Measurements from ENCODE around the gene NCF4.
A peak's percentile ranks its signal among the peaks of the same experiment; 100 is the strongest.

The NCF4 gene

DNA sequence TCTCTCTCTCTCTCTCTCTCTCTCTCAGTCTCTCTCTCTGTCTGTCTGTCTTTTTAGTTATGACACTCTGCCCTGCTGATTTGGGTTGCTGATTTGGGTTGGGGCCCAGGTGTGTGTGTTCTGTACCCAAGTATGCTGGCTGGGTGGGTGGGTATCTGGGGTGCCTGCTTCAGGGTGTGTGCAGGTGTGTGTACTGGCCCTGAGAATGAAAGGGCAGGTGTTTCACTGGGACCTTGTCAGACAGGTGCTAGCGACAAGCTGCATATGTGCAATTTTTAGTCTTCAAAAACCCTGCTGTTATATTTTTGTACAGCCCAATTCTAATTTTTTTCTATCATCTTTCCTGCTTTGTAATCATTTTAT is 53.6 kb downstream of the NCF4 start:
- no peak for ATAC-seq
- TF ChIP-seq, protein P1, sequence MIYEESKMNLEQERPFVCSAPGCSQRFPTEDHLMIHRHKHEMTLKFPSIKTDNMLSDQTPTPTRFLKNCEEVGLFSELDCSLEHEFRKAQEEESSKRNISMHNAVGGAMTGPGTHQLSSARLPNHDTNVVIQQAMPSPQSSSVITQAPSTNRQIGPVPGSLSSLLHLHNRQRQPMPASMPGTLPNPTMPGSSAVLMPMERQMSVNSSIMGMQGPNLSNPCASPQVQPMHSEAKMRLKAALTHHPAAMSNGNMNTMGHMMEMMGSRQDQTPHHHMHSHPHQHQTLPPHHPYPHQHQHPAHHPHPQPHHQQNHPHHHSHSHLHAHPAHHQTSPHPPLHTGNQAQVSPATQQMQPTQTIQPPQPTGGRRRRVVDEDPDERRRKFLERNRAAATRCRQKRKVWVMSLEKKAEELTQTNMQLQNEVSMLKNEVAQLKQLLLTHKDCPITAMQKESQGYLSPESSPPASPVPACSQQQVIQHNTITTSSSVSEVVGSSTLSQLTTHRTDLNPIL (CRISPR knock-in tag; IDR thresholded peaks at IDR 0.05; ENCODE audit: low read depth): no peak
- TF ChIP-seq TOX (CRISPR knock-in tag; IDR thresholded peaks at IDR 0.05; ENCODE audit: borderline replicate concordance) (no peak), ESRRG (CRISPR knock-in tag; IDR thresholded peaks at IDR 0.05) (no peak), ZNF70 (CRISPR knock-in tag; IDR thresholded peaks at IDR 0.05) (no peak), ISL1 (CRISPR knock-in tag; IDR thresholded peaks at IDR 0.05) (no peak), ZNF565 (CRISPR knock-in tag; conservative IDR thresholded peaks at IDR 0.05; ENCODE audit: low read depth) (no peak)
- TF ChIP-seq, protein P2, sequence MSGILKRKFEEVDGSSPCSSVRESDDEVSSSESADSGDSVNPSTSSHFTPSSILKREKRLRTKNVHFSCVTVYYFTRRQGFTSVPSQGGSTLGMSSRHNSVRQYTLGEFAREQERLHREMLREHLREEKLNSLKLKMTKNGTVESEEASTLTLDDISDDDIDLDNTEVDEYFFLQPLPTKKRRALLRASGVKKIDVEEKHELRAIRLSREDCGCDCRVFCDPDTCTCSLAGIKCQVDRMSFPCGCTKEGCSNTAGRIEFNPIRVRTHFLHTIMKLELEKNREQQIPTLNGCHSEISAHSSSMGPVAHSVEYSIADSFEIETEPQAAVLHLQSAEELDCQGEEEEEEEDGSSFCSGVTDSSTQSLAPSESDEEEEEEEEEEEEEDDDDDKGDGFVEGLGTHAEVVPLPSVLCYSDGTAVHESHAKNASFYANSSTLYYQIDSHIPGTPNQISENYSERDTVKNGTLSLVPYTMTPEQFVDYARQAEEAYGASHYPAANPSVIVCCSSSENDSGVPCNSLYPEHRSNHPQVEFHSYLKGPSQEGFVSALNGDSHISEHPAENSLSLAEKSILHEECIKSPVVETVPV (CRISPR knock-in tag; IDR thresholded peaks at IDR 0.05): no peak

DNA sequence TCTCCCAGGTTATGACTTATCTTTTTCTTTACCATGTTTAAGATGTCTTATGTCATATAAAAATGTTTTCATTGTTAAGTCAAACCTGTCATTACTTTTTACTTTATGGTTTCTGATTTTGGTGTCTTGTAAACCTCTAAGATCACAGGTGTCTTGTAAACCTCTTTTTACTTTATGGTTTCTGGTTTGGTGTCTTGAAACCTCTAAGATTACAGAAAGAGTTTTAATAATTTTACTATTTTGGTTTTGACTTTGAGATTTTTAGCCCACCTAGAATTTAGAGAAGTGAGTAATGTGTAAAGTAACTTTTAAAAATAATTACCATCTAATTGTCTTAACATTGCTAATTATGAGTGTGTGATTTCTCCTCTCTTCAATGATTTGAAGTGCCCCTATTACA is 55.2 kb downstream of the NCF4 start:
- no peak for ATAC-seq

DNA sequence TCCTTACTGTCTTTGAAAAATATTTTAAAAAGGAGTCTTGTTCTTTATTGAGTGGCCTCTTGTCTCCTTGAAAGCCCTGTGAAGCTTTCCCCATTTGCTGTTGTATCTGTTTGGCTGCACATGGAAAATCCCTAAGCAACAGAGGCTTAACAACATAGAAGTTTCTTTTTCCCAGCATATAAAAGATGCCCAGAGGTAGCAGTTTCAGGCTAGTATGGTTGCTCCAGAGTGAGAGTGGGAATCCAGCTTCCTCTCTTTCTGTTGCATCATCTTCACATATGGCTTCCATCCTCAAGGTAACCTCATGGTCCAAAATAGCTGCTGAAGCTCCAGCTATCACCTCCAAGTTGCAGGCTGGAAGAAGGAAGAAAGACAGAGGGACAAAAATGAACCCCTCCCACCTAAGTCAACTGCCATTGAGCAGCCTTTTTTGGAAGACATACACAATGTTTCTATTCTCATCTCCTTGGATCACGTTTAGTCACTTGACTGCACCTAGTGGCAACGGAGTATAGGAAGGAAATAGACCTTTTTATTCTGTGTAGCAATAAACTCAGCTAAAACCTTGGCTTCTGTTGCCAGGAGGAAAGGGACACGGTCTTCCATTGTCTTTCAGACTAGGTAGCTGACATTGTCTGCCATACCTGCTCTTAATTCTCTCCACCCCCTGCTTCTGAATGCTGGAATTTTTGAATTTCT is 57.9 kb downstream of the NCF4 start:
- no peak for ATAC-seq
- TF ChIP-seq ARNTL (CRISPR knock-in tag; IDR thresholded peaks at IDR 0.05; ENCODE audit: borderline replicate concordance, low read depth) (no peak), SNAI2 (CRISPR knock-in tag; IDR thresholded peaks at IDR 0.05) (no peak), OSR1 (CRISPR knock-in tag; IDR thresholded peaks at IDR 0.05) (no peak)

More for the DNA sequence above, 55.2 kb downstream of the NCF4 start:
- TF ChIP-seq, protein P3, sequence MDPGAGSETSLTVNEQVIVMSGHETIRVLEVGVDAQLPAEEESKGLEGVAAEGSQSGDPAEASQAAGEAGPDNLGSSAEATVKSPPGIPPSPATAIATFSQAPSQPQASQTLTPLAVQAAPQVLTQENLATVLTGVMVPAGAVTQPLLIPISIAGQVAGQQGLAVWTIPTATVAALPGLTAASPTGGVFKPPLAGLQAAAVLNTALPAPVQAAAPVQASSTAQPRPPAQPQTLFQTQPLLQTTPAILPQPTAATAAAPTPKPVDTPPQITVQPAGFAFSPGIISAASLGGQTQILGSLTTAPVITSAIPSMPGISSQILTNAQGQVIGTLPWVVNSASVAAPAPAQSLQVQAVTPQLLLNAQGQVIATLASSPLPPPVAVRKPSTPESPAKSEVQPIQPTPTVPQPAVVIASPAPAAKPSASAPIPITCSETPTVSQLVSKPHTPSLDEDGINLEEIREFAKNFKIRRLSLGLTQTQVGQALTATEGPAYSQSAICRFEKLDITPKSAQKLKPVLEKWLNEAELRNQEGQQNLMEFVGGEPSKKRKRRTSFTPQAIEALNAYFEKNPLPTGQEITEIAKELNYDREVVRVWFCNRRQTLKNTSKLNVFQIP (CRISPR knock-in tag; IDR thresholded peaks at IDR 0.05; ENCODE audit: borderline replicate concordance, low read depth): no peak
- no peak for TF ChIP-seq ZC3H10 (CRISPR knock-in tag; IDR thresholded peaks at IDR 0.05)
- TF ChIP-seq SNAI2 (CRISPR knock-in tag; IDR thresholded peaks at IDR 0.05): no peak
- no peak for TF ChIP-seq TOX (CRISPR knock-in tag; IDR thresholded peaks at IDR 0.05; ENCODE audit: borderline replicate concordance)

DNA sequence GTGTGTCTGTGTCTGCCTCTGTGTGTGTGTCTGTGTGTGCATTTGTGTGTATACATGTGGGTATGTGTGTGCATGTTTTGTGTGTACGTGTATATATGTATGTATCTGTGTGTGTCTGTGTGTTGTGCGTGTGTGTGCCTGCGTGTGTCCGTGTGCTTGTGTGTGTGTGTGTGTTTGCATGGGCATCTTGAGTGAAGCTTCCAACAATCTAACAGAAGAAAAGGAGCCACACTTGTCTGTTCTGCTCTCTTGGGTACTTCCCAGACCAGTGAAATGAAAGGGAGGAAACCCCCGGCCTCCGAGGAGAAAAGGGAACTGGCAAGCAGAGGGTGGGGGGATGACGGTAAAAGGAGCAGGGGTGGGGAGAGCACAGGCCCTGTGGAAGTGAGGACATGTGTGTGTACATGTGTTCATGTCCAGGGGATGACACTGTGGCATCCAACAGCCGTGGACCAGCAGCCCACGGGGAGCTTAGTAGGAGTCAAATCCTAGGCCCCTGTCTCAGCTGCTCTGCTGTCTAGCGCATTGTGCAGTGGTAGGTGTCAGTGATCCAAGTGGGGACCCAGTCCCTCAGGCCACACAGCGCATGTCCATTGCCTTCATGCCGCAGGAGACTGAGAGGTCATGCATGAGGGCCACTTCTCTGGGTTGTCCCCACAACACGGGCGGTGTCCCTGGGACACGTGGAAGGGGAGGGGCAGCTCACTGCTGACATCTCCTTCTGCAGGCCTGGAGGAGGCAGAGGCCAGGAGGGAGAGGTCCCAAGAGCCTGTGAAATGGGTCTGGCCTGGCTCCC is 60.7 kb downstream of the NCF4 start:
- no peak for ATAC-seq
- TF ChIP-seq ZNF70 (CRISPR knock-in tag; IDR thresholded peaks at IDR 0.05): no peak

DNA sequence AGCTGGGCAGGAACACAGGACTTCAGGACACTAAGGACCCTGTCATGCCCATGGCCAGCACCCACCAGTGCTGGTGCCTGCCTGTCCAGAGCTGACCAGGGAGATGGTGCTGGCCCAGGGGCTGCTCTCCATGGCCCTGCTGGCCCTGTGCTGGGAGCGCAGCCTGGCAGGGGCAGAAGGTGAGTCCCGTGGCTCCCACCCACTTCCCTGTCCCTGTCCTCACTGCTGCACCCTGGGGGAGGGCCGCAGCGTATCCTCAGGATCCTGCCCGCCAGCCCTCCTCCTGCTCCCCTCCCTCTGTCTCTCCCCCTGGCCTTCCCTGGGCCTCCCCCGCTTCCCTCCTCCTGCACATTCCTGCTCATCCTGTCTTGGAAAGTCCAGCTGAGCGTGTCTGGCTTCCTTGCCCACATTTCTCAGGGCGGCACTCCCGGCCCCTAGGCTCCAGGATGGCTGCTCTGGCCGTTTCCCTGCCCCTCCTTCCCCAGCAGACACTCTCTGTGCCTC is 61.4 kb downstream of the NCF4 start:
- no peak for TF ChIP-seq ZFP3 (CRISPR knock-in tag; IDR thresholded peaks at IDR 0.05)
- TF ChIP-seq RARB (CRISPR knock-in tag; IDR thresholded peaks at IDR 0.05): no peak
- no peak for TF ChIP-seq CSDC2 (CRISPR knock-in tag; IDR thresholded peaks at IDR 0.05)
- TF ChIP-seq ZNF565 (CRISPR knock-in tag; conservative IDR thresholded peaks at IDR 0.05; ENCODE audit: low read depth): no peak
- TF ChIP-seq TCF4 (CRISPR knock-in tag; IDR thresholded peaks at IDR 0.05; ENCODE audit: borderline replicate concordance): no peak
- TF ChIP-seq, protein P2 (CRISPR knock-in tag; IDR thresholded peaks at IDR 0.05): no peak
- TF ChIP-seq, protein P3 (CRISPR knock-in tag; IDR thresholded peaks at IDR 0.05; ENCODE audit: borderline replicate concordance, low read depth): no peak
- TF ChIP-seq, protein P4, sequence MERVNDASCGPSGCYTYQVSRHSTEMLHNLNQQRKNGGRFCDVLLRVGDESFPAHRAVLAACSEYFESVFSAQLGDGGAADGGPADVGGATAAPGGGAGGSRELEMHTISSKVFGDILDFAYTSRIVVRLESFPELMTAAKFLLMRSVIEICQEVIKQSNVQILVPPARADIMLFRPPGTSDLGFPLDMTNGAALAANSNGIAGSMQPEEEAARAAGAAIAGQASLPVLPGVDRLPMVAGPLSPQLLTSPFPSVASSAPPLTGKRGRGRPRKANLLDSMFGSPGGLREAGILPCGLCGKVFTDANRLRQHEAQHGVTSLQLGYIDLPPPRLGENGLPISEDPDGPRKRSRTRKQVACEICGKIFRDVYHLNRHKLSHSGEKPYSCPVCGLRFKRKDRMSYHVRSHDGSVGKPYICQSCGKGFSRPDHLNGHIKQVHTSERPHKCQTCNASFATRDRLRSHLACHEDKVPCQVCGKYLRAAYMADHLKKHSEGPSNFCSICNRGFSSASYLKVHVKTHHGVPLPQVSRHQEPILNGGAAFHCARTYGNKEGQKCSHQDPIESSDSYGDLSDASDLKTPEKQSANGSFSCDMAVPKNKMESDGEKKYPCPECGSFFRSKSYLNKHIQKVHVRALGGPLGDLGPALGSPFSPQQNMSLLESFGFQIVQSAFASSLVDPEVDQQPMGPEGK (CRISPR knock-in tag; IDR thresholded peaks at IDR 0.05; ENCODE audit: borderline replicate concordance): no peak
- no peak for TF ChIP-seq BACH2 (CRISPR knock-in tag; IDR thresholded peaks at IDR 0.05; ENCODE audit: borderline replicate concordance)
- TF ChIP-seq SNAI2 (CRISPR knock-in tag; IDR thresholded peaks at IDR 0.05): no peak
- no peak for TF ChIP-seq ISL1 (CRISPR knock-in tag; IDR thresholded peaks at IDR 0.05)
- no peak for TF ChIP-seq GLIS3 (CRISPR knock-in tag; IDR thresholded peaks at IDR 0.05)
- TF ChIP-seq ZNF8 (CRISPR knock-in tag; IDR thresholded peaks at IDR 0.05): no peak
- no peak for TF ChIP-seq ZNF70 (CRISPR knock-in tag; IDR thresholded peaks at IDR 0.05)
- no peak for TF ChIP-seq ZFP30 (CRISPR knock-in tag; IDR thresholded peaks at IDR 0.05)
- TF ChIP-seq ZC3H10 (CRISPR knock-in tag; IDR thresholded peaks at IDR 0.05): no peak
- peak; percentile 24; the same call in 2 of the 3 replicates for ATAC-seq
